Activated naive CD4-positive, alpha-beta T cell treated with anti-CD3 and anti-CD28 coated beads, Interleukin-2, amount 10 ng/mL, durations not matched to agents 7 days and 5 days (primary cell): Measurements from ENCODE around the gene SMOC1.

Experiments
- CTCF ChIA-PET: fragments of 350-600 bp; sonication (Branson Sonifier 250); formaldehyde crosslinking; loops from one replicate; lab custom pipeline; 2021; ENCODE audit warnings: antibody characterized with exemption; lab: Charles Lee
- DNase-seq: peaks from one replicate; pipeline ENCODE4 v3.0.0-alpha.2; 2020
- H3K27ac Mint-ChIP-seq: one replicate; pipeline ENCODE4 v1.8.0; 2021; ENCODE audit warnings: mild to moderate bottlenecking, moderate library complexity, mixed read lengths
- H3K27me3 Mint-ChIP-seq: one replicate; pipeline ENCODE4 v1.8.0; 2021; ENCODE audit warnings: mild to moderate bottlenecking, mixed read lengths
- H3K36me3 Mint-ChIP-seq: one replicate; pipeline ENCODE4 v1.8.0; 2021; ENCODE audit warnings: mixed read lengths
- H3K4me1 Mint-ChIP-seq: one replicate; pipeline ENCODE4 v1.8.0; 2021; ENCODE audit warnings: mixed read lengths
- H3K4me3 Mint-ChIP-seq: one replicate; pipeline ENCODE4 v1.8.0; 2021; ENCODE audit warnings: mild to moderate bottlenecking, moderate library complexity, mixed read lengths
- H3K9me3 Mint-ChIP-seq: one replicate; pipeline ENCODE4 v1.8.0; 2021; ENCODE audit warnings: mixed read lengths

Gene SMOC1

DNA sequence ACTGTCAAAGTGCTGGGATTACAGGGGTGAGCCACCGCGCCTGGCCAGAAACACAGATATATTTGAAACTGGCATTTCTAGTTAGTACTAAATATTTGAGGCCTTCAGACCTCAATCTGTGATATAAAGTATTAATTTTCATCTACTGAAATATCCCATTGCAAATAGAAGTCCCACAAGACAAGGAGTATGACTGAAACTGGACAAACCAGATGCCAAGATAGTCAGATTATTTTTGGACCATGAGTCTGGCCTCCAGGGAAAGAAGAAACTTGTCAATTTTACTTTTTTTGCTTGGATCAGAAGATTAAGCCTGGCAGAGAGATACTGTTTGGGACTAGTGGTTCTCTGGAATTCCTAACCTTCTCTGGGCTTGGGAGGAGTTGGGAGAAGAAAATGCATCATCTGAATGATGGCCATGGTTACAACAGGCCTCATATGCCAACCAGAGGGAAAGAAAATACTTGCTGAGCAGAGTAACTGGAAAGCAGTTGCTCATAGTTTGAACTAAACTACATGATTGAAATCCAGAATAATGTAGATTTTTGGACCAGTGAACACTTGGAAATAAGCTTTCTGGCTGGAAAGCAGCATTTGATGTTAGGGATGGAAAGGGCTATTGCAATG is 2.9 kb upstream of the SMOC1 start:
- peaks cover 55% of the 10 kb centered on the region for H3K27me3 Mint-ChIP-seq
- no peak overlapping the region for H3K27ac Mint-ChIP-seq
- no peaks in the 10 kb centered on the region for H3K36me3 Mint-ChIP-seq
- CTCF ChIA-PET: interaction anchor here (1.3 to 3.3 kb wide), 4 partner anchors 38 to 292 kb away, joined by 3 to 27 read pairs (median 6); no protein-coding TSS in a partner anchor
- DNase-seq: no peak
- no peaks in the 10 kb centered on the region for H3K4me1 Mint-ChIP-seq
- no peak overlapping the region for H3K4me3 Mint-ChIP-seq
- no peaks in the 10 kb centered on the region for H3K9me3 Mint-ChIP-seq

DNA sequence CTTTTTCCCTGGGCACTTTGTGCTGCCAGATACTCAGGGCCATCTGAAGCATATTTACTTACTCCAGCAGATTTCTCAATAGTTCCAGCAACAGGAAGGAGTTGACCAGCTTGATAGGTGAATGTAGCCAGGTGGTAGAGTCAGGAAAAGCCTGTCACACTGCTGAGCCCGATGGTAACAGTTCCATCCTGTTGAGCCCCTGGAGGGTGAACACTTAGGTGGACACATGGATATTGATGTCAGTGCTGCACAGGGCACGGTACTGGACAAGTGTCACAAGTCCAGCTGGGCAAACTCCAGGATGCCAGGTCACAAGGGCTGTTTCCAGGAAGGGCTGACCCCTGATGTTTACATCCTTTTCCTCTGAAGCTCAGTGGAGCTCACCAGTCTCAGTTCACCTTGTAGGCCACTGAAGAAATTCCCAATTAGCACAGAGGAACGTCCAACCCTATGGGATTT is 2.3 kb upstream of the SMOC1 start:
- Mint-ChIP-seq H3K4me1 (no peaks in the 10 kb centered on the region), H3K27ac (no peak overlapping the region), H3K9me3 (no peaks in the 10 kb centered on the region), H3K4me3 (no peak overlapping the region), H3K36me3 (no peaks in the 10 kb centered on the region), H3K27me3 (peaks cover 61% of the 10 kb centered on the region)
- DNase-seq: no peak
- CTCF ChIA-PET: interaction anchor here (0.6 to 3.3 kb wide), 10 partner anchors 18 to 292 kb away, joined by 3 to 27 read pairs (median 4); no protein-coding TSS in a partner anchor

- CTCF ChIA-PET: interaction anchor here (0.6 to 3.3 kb wide), 14 partner anchors 11 to 293 kb away, joined by 3 to 27 read pairs (median 4); no protein-coding TSS in a partner anchor
- H3K36me3 Mint-ChIP-seq: no peaks in the 10 kb centered on the region
- H3K27me3 Mint-ChIP-seq: peaks cover 67% of the 10 kb centered on the region
- no peaks in the 10 kb centered on the region for H3K4me1 Mint-ChIP-seq
- H3K27ac Mint-ChIP-seq: no peak overlapping the region
- no peaks in the 10 kb centered on the region for H3K9me3 Mint-ChIP-seq
- H3K4me3 Mint-ChIP-seq: no peak overlapping the region
- DNase-seq: no peak
Observed at GRCh38 chr14:69877492-69877891, 1.7 kb upstream of the SMOC1 start.

DNA sequence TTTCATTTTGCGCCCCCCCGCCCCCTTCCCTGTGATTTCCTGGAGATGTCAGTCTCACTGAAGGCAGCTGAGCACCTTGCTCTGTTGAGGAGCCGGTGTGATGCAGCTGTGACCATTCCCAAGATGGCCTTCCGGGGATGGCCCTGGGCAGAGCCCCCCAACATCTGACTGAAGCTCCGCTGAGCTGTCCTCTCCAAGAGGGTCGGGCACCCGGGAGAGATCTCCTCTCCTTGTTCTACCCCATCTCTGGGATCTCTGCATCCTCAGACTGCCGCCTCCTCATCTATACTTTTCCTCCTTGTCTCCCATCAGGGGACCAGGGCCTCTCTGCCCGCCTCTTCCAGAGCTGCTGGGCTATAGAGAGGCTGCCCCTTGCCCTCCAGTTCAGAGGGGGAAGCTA is 965 bp upstream of the SMOC1 start:
- Mint-ChIP-seq H3K27ac (no peak overlapping the region), H3K27me3 (peaks cover 70% of the 10 kb centered on the region), H3K4me3 (no peak overlapping the region), H3K4me1 (no peaks in the 10 kb centered on the region), H3K36me3 (no peaks in the 10 kb centered on the region), H3K9me3 (no peaks in the 10 kb centered on the region)
- CTCF ChIA-PET: interaction anchor here (0.7 to 3.3 kb wide), 9 partner anchors 12 to 196 kb away, joined by 3 to 27 read pairs (median 4); no protein-coding TSS in a partner anchor
- DNase-seq: no peak

- CTCF ChIA-PET: interaction anchor here (1.7 kb wide), 1 partner anchor 11 kb away, joined by 4 read pairs; no protein-coding TSS in a partner anchor
- no peak overlapping the region for H3K4me3 Mint-ChIP-seq
- H3K4me1 Mint-ChIP-seq: no peaks in the 10 kb centered on the region
Observed at GRCh38 chr14:69880044-69880487, 850 bp downstream of the SMOC1 start.

DNA sequence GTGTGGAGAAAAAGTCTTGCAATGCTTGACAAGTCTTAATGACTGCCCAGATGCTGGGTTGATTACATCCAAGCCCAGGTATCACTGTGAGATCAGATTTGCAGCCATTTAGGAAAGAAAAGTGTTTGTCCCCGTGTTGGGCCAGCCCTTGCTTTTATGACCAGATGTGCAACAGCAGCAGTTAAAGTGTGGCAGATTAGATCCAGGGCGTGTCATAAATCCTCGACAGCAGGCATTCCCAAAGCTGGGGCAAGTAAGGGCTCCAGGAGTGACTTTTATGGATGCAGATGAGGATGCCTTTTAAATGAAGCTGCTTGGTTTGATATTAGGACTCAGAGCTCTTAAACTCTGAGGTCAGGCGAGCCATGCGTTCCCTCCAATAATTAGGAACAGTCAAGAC is 1.7 kb downstream of the SMOC1 start:
- peaks cover 66% of the 10 kb centered on the region for H3K27me3 Mint-ChIP-seq
- no peaks in the 10 kb centered on the region for H3K36me3 Mint-ChIP-seq
- H3K27ac Mint-ChIP-seq: no peak overlapping the region
- H3K4me1 Mint-ChIP-seq: no peaks in the 10 kb centered on the region
- DNase-seq: no peak
- no peaks in the 10 kb centered on the region for H3K9me3 Mint-ChIP-seq
- CTCF ChIA-PET: interaction anchor here (1.7 kb wide), 1 partner anchor 10 kb away, joined by 4 read pairs; no protein-coding TSS in a partner anchor
- no peak overlapping the region for H3K4me3 Mint-ChIP-seq

More at GRCh38 chr14:69880044-69880487, 850 bp downstream of the SMOC1 start:
- peaks cover 66% of the 10 kb centered on the region for H3K27me3 Mint-ChIP-seq
- H3K36me3 Mint-ChIP-seq: no peaks in the 10 kb centered on the region
- DNase-seq: no peak
- H3K9me3 Mint-ChIP-seq: no peaks in the 10 kb centered on the region
- no peak overlapping the region for H3K27ac Mint-ChIP-seq

- no peaks in the 10 kb centered on the region for H3K4me1 Mint-ChIP-seq
- no peak overlapping the region for H3K4me3 Mint-ChIP-seq
- CTCF ChIA-PET: no interaction called here
- DNase-seq: no peak
- no peaks in the 10 kb centered on the region for H3K36me3 Mint-ChIP-seq
- no peak overlapping the region for H3K27ac Mint-ChIP-seq
- peaks cover 56% of the 10 kb centered on the region for H3K27me3 Mint-ChIP-seq
- H3K9me3 Mint-ChIP-seq: no peaks in the 10 kb centered on the region
Observed at GRCh38 chr14:69882116-69882864, 3.1 kb downstream of the SMOC1 start.

- Mint-ChIP-seq H3K36me3 (no peaks in the 10 kb centered on the region), H3K4me3 (no peak overlapping the region), H3K9me3 (no peaks in the 10 kb centered on the region), H3K27me3 (peaks cover 56% of the 10 kb centered on the region), H3K27ac (no peak overlapping the region), H3K4me1 (no peaks in the 10 kb centered on the region)
- CTCF ChIA-PET: no interaction called here
- no peak for DNase-seq
Observed at GRCh38 chr14:69882915-69883314, 3.7 kb downstream of the SMOC1 start.

DNA sequence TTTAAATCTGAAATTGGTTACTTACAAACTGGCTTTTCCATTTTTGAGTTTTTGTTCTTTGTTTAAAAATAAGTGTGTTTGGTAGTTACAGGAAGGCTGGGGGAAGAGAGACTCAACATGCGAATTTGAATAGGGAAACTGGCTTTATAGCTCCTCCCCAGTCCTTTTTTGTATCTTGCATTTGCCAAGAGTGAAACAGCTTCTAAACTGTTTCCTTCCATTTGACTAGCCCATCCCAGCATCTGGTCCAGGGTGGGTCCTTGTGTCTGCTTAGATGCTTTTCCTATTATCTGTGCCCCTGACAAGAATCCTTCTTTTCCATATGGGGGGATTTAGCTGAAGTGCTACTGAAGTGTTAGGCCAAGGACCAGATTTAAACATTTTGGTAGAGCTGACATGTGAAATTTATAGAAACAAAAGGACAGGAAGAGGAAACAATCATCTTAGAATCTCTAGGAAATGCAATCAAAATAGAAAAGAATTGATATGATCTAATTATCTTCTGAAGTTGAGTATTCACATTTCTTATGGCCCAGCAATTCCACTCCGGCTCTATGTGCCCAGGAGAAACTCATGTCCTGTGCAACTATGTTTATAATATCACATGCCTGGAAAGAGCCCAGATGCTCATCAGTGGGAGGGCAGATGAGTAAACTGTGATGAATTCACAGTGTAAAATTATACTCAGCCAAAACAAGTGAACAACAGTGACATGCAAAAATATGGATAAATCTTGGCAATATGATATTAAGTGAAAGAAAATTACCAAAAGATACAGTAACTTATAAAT is 7.4 kb downstream of the SMOC1 start:
- no peak overlapping the region for H3K27ac Mint-ChIP-seq
- no peaks in the 10 kb centered on the region for H3K36me3 Mint-ChIP-seq
- no peak overlapping the region for H3K4me3 Mint-ChIP-seq
- no peak for DNase-seq
- H3K27me3 Mint-ChIP-seq: peaks cover 28% of the 10 kb centered on the region
- no peaks in the 10 kb centered on the region for H3K9me3 Mint-ChIP-seq
- CTCF ChIA-PET: no interaction called here
- H3K4me1 Mint-ChIP-seq: no peaks in the 10 kb centered on the region

GRCh38 chr14:69887740-69888657 is 8.8 kb downstream of the SMOC1 start:
- Mint-ChIP-seq H3K27me3 (peaks cover 18% of the 10 kb centered on the region), H3K4me1 (no peaks in the 10 kb centered on the region)
- CTCF ChIA-PET: no interaction called here

DNA sequence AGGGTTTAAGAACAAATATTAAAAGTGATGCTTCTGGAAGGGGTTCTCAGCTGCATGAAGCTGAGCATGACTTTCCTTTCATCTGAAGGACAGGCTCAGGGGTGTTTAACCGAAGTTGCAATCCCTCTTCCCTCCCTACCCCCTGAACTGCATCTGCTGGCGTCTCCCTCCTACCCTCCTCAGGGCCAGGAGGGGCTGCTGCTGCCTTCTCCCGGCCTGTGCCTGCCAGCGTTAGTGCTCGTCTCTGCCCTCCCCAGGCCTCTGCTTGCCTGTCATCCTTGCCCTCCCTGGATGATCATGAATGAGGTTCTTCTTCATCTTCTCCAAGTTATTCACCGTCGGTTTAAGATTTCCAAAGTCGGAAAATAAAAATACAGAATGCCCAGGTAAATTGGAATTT is 12.2 kb downstream of the SMOC1 start:
- no peaks in the 10 kb centered on the region for H3K9me3 Mint-ChIP-seq
- no peak overlapping the region for H3K4me3 Mint-ChIP-seq
- DNase-seq: no peak
- H3K27ac Mint-ChIP-seq: no peak overlapping the region
- no peaks in the 10 kb centered on the region for H3K4me1 Mint-ChIP-seq
- H3K27me3 Mint-ChIP-seq: peaks cover 41% of the 10 kb centered on the region
- no peaks in the 10 kb centered on the region for H3K36me3 Mint-ChIP-seq
- CTCF ChIA-PET: interaction anchor here (1.1 kb wide), 1 partner anchor 11 kb away, joined by 4 read pairs; no protein-coding TSS in a partner anchor

More at GRCh38 chr14:69887740-69888657, 8.8 kb downstream of the SMOC1 start:
- no peak overlapping the region for H3K4me3 Mint-ChIP-seq
- no peaks in the 10 kb centered on the region for H3K36me3 Mint-ChIP-seq
- no peaks in the 10 kb centered on the region for H3K9me3 Mint-ChIP-seq
- no peak for DNase-seq
- no peak overlapping the region for H3K27ac Mint-ChIP-seq

- no peaks in the 10 kb centered on the region for H3K36me3 Mint-ChIP-seq
- CTCF ChIA-PET: interaction anchor here (1.0 kb wide), 1 partner anchor 18 kb away, joined by 3 read pairs; no protein-coding TSS in a partner anchor
- peaks cover 27% of the 10 kb centered on the region for H3K27me3 Mint-ChIP-seq
- no peaks in the 10 kb centered on the region for H3K4me1 Mint-ChIP-seq
- H3K9me3 Mint-ChIP-seq: no peaks in the 10 kb centered on the region
- no peak overlapping the region for H3K4me3 Mint-ChIP-seq
- DNase-seq: no peak
- no peak overlapping the region for H3K27ac Mint-ChIP-seq
Observed at GRCh38 chr14:69895109-69895508, 15.9 kb downstream of the SMOC1 start.

GRCh38 chr14:69896080-69896479 is 16.9 kb downstream of the SMOC1 start:
- H3K4me1 Mint-ChIP-seq: no peaks in the 10 kb centered on the region
- no peaks in the 10 kb centered on the region for H3K36me3 Mint-ChIP-seq
- no peak for DNase-seq
- no peak overlapping the region for H3K27ac Mint-ChIP-seq
- no peak overlapping the region for H3K4me3 Mint-ChIP-seq
- H3K27me3 Mint-ChIP-seq: peaks cover 27% of the 10 kb centered on the region
- CTCF ChIA-PET: no interaction called here
- no peaks in the 10 kb centered on the region for H3K9me3 Mint-ChIP-seq
